ENCODE measurements around the gene BMI1.

BMI1 gene

DNA sequence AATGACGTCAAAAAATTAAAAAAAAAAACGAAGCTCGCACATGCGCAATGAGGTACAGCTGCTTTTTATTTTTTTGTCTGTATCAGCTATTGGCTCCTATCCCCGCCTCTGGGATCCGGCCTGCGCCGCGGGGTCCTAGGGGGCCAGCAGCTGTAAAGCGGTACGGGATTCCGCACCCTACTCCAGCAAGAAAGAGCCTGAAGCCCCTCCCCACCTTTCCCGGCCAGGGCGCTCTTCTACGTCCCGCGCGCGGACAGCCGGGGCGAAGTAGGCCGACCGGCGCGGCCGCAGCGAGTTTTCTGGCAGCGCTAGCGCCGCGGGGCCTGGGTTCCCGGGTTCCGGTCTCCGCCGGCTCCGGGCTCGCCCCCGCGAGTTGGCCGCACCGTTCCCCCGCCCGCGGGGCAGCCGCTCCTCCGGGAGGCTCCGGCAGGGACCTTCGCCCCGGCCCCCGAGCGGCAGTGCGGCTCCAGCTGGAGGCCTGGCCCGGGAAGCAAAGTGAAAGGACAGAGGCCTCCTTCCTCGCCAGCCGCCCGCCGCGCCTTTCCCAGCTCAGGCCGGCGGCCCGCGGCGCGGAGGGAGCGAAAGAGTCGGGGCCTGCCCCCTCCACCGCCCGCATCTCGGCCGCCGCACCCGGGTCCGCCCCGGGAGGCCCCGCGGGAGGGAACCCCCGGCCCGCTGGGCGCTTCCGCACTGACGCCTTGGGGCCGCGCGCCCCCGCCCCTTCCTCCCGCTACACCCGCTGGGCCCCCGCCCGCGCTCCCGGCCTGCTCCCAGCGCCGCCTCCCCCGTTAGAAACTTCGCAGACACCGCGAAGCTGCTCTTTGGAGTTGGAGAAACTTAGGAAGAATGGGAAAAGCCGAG lies 19.7 kb downstream of the BMI1 start:
- no peaks in the 10 kb centered on the region for H3K9me3 ChIP-seq (ENCODE audit: control insufficient read depth, insufficient read depth, low read depth, low read length)
- no peaks in the 10 kb centered on the region for H3K36me3 ChIP-seq (ENCODE audit: control insufficient read depth in 2 of 2, insufficient read depth in 1 of 2, low read length in 2 of 2)
- CTCF ChIA-PET: interaction anchor here (0.6 to 1.0 kb wide), 4 partner anchors 21 to 337 kb away, joined by 3 to 4 read pairs (median 3); no protein-coding TSS in a partner anchor
- H3K4me1 ChIP-seq (ENCODE audit: control insufficient read depth, insufficient read depth, low read length): peaks cover 6% of the 10 kb centered on the region
- H3K4me3 ChIP-seq (ENCODE audit: low read depth, low read length): peak overlapping the region; percentile 78
- peak overlapping the region; percentile 99 for H3K27ac ChIP-seq (ENCODE audit: extremely low read depth, low read depth, low read length)
- POLR2A ChIA-PET: interaction anchor here (0.6 to 2.6 kb wide), 13 partner anchors 14 to 337 kb away, joined by 3 to 19 read pairs (median 5); partner anchors contain the start of genes COMMD3 and DNAJC1
- TF ChIP-seq SP3 (tag by site-specific recombination; IDR thresholded peaks at IDR 0.05): no peak
- peak; percentile 27; the same call in 1 of the 2 replicates for TF ChIP-seq ZBTB8A (tag by site-specific recombination; IDR thresholded peaks at IDR 0.05)
- TF ChIP-seq, protein P1, sequence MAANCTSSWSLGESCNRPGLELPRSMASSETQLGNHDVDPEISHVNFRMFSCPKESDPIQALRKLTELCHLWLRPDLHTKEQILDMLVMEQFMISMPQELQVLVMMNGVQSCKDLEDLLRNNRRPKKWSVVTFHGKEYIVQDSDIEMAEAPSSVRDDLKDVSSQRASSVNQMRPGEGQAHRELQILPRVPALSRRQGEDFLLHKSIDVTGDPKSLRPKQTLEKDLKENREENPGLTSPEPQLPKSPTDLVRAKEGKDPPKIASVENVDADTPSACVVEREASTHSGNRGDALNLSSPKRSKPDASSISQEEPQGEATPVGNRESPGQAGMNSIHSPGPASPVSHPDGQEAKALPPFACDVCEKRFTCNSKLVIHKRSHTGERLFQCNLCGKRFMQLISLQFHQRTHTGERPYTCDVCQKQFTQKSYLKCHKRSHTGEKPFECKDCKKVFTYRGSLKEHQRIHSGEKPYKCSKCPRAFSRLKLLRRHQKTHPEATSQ (tag by site-specific recombination; IDR thresholded peaks at IDR 0.05): 0 out of 2 replicates have a peak, but pooled peaks have one; percentile 25
- TF ChIP-seq, protein P2, sequence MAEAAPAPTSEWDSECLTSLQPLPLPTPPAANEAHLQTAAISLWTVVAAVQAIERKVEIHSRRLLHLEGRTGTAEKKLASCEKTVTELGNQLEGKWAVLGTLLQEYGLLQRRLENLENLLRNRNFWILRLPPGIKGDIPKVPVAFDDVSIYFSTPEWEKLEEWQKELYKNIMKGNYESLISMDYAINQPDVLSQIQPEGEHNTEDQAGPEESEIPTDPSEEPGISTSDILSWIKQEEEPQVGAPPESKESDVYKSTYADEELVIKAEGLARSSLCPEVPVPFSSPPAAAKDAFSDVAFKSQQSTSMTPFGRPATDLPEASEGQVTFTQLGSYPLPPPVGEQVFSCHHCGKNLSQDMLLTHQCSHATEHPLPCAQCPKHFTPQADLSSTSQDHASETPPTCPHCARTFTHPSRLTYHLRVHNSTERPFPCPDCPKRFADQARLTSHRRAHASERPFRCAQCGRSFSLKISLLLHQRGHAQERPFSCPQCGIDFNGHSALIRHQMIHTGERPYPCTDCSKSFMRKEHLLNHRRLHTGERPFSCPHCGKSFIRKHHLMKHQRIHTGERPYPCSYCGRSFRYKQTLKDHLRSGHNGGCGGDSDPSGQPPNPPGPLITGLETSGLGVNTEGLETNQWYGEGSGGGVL (tag by site-specific recombination; IDR thresholded peaks at IDR 0.05): 0 out of 2 replicates have a peak, but pooled peaks have one; percentile 37
- TF ChIP-seq ZNF629 (tag by site-specific recombination; IDR thresholded peaks at IDR 0.05): peak; percentile 42; the same call in 1 of the 2 replicates
- TF ChIP-seq, protein P3, sequence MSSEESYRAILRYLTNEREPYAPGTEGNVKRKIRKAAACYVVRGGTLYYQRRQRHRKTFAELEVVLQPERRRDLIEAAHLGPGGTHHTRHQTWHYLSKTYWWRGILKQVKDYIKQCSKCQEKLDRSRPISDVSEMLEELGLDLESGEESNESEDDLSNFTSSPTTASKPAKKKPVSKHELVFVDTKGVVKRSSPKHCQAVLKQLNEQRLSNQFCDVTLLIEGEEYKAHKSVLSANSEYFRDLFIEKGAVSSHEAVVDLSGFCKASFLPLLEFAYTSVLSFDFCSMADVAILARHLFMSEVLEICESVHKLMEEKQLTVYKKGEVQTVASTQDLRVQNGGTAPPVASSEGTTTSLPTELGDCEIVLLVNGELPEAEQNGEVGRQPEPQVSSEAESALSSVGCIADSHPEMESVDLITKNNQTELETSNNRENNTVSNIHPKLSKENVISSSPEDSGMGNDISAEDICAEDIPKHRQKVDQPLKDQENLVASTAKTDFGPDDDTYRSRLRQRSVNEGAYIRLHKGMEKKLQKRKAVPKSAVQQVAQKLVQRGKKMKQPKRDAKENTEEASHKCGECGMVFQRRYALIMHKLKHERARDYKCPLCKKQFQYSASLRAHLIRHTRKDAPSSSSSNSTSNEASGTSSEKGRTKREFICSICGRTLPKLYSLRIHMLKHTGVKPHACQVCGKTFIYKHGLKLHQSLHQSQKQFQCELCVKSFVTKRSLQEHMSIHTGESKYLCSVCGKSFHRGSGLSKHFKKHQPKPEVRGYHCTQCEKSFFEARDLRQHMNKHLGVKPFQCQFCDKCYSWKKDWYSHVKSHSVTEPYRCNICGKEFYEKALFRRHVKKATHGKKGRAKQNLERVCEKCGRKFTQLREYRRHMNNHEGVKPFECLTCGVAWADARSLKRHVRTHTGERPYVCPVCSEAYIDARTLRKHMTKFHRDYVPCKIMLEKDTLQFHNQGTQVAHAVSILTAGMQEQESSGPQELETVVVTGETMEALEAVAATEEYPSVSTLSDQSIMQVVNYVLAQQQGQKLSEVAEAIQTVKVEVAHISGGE (tag by site-specific recombination; conservative IDR thresholded peaks at IDR 0.05; ENCODE audit: low read depth): peak; percentile 28; the same call in 1 of the 2 replicates
- peak; percentile 10 for TF ChIP-seq ZNF335 (tag by site-specific recombination; conservative IDR thresholded peaks at IDR 0.05)
- 0 out of 2 replicates have a peak, but pooled peaks have one; percentile 5 for TF ChIP-seq ZNF76 (tag by site-specific recombination; IDR thresholded peaks at IDR 0.05; ENCODE audit: borderline replicate concordance, low read depth)
- 0 out of 2 replicates have a peak, but pooled peaks have one; percentile 47 for TF ChIP-seq KLF16 (tag by site-specific recombination; IDR thresholded peaks at IDR 0.05)
- no peak for TF ChIP-seq ZNF223 (tag by site-specific recombination; IDR thresholded peaks at IDR 0.05)
- 0 out of 2 replicates have a peak, but pooled peaks have one; percentile 26 for TF ChIP-seq ZNF626 (tag by site-specific recombination; IDR thresholded peaks at IDR 0.05)
- TF ChIP-seq KLF10 (tag by site-specific recombination; IDR thresholded peaks at IDR 0.05): no peak; the same call in 1 of the 2 replicates
- peak; percentile 36; the same call in 1 of the 2 replicates for TF ChIP-seq SP2 (tag by site-specific recombination; IDR thresholded peaks at IDR 0.05)
- peak; percentile 39; the same call in 1 of the 2 replicates for TF ChIP-seq ZBTB48 (tag by site-specific recombination; IDR thresholded peaks at IDR 0.05)
- TF ChIP-seq ZFP69B (tag by site-specific recombination; IDR thresholded peaks at IDR 0.05): no peak
- TF ChIP-seq ZNF211 (tag by site-specific recombination; IDR thresholded peaks at IDR 0.05; ENCODE audit: low read depth): no peak
- TF ChIP-seq ZNF10 (tag by site-specific recombination; IDR thresholded peaks at IDR 0.05): no peak
- TF ChIP-seq ZNF423 (tag by site-specific recombination; IDR thresholded peaks at IDR 0.05): peak; percentile 69; the same call in 1 of the 2 replicates
- TF ChIP-seq ZNF660 (tag by site-specific recombination; IDR thresholded peaks at IDR 0.05): 0 out of 2 replicates have a peak, but pooled peaks have one; percentile 24
- TF ChIP-seq ZNF2 (tag by site-specific recombination; IDR thresholded peaks at IDR 0.05): no peak
- 0 out of 2 replicates have a peak, but pooled peaks have one; percentile 49 for TF ChIP-seq ZNF501 (tag by site-specific recombination; IDR thresholded peaks at IDR 0.05)
- no peak for TF ChIP-seq KLF9 (tag by site-specific recombination; IDR thresholded peaks at IDR 0.05; ENCODE audit: low read depth)
- TF ChIP-seq, protein P4, sequence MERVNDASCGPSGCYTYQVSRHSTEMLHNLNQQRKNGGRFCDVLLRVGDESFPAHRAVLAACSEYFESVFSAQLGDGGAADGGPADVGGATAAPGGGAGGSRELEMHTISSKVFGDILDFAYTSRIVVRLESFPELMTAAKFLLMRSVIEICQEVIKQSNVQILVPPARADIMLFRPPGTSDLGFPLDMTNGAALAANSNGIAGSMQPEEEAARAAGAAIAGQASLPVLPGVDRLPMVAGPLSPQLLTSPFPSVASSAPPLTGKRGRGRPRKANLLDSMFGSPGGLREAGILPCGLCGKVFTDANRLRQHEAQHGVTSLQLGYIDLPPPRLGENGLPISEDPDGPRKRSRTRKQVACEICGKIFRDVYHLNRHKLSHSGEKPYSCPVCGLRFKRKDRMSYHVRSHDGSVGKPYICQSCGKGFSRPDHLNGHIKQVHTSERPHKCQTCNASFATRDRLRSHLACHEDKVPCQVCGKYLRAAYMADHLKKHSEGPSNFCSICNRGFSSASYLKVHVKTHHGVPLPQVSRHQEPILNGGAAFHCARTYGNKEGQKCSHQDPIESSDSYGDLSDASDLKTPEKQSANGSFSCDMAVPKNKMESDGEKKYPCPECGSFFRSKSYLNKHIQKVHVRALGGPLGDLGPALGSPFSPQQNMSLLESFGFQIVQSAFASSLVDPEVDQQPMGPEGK (tag by site-specific recombination; IDR thresholded peaks at IDR 0.05): peak; percentile 83
- TF ChIP-seq SP7 (tag by site-specific recombination; IDR thresholded peaks at IDR 0.05): peak; percentile 43
- TF ChIP-seq, protein P5, sequence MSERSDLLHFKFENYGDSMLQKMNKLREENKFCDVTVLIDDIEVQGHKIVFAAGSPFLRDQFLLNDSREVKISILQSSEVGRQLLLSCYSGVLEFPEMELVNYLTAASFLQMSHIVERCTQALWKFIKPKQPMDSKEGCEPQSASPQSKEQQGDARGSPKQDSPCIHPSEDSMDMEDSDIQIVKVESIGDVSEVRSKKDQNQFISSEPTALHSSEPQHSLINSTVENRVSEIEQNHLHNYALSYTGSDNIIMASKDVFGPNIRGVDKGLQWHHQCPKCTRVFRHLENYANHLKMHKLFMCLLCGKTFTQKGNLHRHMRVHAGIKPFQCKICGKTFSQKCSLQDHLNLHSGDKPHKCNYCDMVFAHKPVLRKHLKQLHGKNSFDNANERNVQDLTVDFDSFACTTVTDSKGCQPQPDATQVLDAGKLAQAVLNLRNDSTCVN (tag by site-specific recombination; optimal IDR thresholded peaks at IDR 0.05): peak; percentile 75
